ENCODE measurements around the gene TOR1A. TPM values are rescaled to one million over a fixed set of nuclear protein-coding genes. Genes with fewer than 3 reads are reported as not detected.

Gene TOR1A
- total RNA-seq, 1 donor = 51.4 TPM

DNA sequence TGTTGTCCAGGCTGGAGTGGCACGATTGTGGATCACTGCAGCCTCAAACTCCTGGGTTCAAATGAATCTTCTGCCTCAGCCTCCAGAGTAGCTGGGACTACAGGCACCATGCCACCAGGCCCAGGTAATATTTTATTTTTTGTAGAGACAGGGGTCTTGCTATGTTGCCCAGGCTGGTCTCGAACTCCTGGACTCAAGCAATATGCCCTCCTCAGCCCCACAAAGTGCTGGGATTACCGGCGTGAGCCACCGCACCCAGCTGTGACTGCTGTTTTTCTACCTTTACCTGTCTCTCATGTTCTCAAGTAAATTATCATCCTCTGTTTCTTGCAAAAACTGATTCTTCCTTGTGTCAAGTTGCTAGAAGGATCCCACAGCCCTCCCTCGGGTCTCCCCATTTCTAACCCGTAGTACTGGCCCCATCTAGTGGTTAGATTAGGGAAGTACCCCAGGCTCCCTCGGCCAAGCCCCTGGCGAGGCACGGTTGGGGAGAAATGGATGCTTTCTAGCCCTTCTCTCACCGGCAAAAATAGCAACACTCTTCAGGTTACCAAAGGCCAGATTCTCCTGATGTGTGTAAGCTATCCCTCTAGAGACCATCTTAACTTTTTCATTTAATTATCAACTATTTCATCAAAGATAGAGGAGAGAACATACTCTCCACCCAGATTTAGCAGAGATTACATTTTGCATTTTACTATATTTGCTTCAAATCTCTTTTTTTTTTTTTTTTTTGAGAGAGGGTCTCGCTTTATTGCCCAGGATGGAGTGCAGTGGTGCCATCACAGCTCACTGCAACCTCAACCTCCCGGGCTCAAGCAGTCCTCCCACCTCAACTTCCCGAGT is 40.2 kb downstream of the TOR1A start:
- no peak overlapping the region for H3K4me3 ChIP-seq (ENCODE audit: low read depth, low read length)
- DNase-seq (ENCODE audit: low read depth) = peak; percentile 85
- peak; percentile 95 for TF ChIP-seq CTCF (IDR thresholded peaks at IDR 0.05; ENCODE audit: insufficient read depth, low read depth, low read length)

DNA sequence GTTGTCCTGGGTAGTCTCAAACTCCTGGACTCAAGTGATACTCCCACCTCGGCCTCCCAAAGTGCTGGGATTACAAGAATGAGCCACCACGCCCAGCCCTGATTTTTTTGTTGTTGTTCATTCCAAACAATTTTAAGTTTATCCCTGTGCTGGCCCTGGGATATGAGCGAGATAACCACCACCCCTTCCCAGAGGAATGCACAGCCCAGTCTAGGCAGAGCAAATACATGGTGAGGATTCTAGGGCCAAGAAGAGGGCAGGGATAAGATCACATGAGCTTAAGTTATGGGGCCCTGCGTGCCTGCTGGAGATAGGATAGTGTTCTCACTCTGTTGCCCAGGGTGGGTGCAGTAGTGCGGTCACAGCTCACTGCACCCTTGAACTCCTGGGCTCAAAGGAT is 42.0 kb downstream of the TOR1A start:
- H3K4me3 ChIP-seq (ENCODE audit: low read depth, low read length) = no peak overlapping the region
- DNase-seq (ENCODE audit: low read depth) = peak; percentile 91
- no peak for TF ChIP-seq CTCF (IDR thresholded peaks at IDR 0.05; ENCODE audit: insufficient read depth, low read depth, low read length)

DNA sequence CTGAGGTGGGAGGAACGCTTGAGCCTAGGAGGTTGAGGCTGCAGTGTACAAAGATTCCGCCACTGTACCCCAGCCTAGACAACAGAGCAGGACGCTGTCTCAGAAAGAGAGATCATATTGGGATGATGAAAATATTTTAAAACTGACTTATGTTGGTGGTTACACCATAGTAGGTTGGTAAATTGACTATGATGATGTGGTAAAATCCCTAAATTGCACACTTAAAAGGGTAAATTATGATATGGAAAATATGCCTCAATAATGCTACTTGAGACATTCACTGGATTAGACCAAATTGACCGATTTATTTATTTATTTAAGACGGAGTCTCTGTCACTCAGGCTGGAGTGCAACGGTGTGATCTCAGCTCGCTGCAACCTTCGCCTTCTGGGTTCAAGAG is 42.8 kb downstream of the TOR1A start:
- no peak for TF ChIP-seq CTCF (IDR thresholded peaks at IDR 0.05; ENCODE audit: insufficient read depth, low read depth, low read length)
- H3K4me3 ChIP-seq (ENCODE audit: low read depth, low read length) = no peak overlapping the region
- DNase-seq (ENCODE audit: low read depth) = no peak

GRCh38 chr9:129779560-129780190 is 44.3 kb downstream of the TOR1A start:
- no peak overlapping the region for H3K4me3 ChIP-seq (ENCODE audit: low read depth, low read length)
- no peak for DNase-seq (ENCODE audit: low read depth)
- no peak for TF ChIP-seq CTCF (IDR thresholded peaks at IDR 0.05; ENCODE audit: insufficient read depth, low read depth, low read length)

DNA sequence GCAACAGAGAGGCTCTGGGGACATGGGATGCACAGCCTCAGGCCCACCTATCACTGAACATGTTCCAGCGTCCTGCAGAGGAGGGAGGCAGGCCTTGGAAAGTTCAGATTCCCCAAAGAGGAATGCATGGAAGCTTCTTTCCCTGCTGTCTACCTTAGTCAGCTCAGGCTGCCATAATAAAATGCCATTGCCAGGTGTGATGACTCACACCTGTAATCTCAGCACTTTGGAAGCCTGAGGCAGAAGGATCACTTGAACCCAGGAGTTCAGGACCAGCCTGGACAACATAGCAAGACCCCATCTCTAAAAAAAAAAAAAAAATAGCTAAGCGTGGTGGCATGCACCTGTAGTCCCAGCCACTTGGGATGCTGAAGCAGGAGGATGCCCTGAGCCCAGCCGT is 45.5 kb downstream of the TOR1A start:
- DNase-seq (ENCODE audit: low read depth) = no peak
- TF ChIP-seq CTCF (IDR thresholded peaks at IDR 0.05; ENCODE audit: insufficient read depth, low read depth, low read length) = no peak

DNA sequence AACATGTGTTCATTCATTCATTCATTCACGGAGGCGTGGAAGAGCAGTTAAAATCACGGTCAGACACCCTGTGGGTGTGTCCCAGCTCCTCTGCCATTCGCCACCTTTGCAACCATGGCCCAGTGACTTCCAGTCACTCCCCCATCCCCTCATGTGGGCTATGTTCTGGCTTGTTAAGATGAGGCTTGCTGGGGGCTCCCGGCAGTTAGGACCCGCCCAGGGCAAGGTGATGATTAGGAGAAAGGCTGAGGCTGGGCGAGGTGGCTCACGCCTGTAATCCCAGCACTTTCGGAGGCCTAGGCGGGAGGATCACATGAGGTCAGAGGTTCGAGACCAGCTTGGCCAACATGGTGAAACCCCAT is 46.2 kb downstream of the TOR1A start:
- no peak for TF ChIP-seq CTCF (IDR thresholded peaks at IDR 0.05; ENCODE audit: insufficient read depth, low read depth, low read length)
- H3K4me3 ChIP-seq (ENCODE audit: low read depth, low read length) = no peak overlapping the region
- DNase-seq (ENCODE audit: low read depth) = no peak

More for the DNA sequence above, 45.5 kb downstream of the TOR1A start:
- H3K4me3 ChIP-seq (ENCODE audit: low read depth, low read length) = no peak overlapping the region
